Stimulated activated CD4-positive, alpha-beta T cell treated with anti-CD3 and anti-CD28 coated beads, Interleukin-4, amount 100 ng/mL, for 24 hours (primary cell): ENCODE measurements around the gene DHX34.

Experiments
- DNase-seq: peaks from one replicate; pipeline ENCODE4 v3.0.0-alpha.2; 2020

DHX34 gene

DNA sequence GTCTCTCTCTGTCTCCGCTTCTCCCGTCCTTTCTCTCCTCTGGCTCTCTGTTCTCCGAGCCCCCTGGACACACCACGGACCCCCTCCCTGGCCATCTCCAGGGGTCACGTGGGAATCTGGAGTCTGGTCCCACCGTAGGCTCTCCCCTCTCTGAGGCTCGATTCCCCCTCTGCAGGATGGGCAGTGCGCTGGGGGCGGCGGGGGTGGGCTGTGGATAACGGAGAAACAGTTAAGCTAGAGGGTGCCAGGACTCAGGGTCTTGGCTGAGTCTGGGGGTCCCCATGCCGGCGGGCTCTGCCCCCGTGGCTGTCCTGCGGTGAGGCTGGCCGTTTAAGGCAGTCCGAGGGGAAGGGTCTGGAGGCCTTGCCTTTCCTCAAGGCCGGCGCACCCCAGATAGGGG is 70.7 kb downstream of the DHX34 start:
- DNase-seq: no peak

DNA sequence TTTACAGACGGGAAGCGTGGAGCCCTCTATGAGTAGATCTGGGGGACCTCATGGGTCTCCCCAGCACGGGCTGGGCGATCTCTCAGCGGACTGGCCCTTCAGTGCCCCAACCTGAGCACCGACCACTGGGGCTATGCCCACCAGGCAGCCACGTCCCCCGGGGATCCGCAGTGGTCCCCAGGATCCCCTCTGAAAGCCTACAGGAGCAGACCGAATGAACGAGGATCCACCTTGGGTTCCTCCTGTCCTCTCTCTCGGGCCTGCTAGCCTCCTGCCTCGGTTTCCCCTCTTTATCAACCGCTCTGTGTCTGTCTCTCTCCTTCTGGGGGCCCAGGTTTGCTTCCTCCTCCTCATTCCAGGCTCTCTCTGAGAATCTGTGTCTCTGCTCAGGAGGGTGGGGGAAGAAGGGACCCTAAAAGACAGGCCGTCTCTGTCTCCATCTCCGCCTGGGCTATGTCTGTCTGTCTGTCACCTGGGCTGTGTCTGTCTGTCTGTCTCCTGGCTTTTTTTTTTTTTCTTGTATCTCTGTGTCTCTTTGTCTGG is 72.2 kb downstream of the DHX34 start:
- no peak for DNase-seq

DNA sequence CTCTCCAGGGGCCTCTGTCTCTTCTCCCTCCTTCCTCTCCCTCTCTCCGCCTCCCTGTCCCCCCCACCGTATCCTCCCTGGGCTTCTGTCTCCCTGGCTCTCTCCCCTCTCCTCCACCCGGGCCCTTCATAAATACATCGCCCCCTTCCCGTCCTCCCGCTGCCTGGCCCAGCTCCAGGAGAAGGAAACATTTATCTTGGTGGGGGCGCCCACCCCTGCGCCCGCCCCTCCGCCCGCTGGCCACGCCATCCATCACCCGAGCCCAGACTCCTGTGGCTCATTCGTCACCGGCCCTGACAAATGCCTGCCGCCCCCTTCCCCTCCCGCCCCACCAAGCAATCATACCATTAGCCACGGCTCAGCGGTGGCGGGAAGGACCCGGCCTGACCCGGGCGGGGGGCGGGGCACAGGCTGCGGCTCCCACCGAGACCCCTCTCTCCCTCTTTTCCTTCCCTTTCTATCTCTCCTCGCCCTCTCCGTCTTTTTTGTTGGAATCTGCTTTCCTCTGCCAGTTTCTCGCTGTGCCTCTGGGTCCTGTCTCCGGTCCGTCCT is 72.8 kb downstream of the DHX34 start:
- no peak for DNase-seq

DNA sequence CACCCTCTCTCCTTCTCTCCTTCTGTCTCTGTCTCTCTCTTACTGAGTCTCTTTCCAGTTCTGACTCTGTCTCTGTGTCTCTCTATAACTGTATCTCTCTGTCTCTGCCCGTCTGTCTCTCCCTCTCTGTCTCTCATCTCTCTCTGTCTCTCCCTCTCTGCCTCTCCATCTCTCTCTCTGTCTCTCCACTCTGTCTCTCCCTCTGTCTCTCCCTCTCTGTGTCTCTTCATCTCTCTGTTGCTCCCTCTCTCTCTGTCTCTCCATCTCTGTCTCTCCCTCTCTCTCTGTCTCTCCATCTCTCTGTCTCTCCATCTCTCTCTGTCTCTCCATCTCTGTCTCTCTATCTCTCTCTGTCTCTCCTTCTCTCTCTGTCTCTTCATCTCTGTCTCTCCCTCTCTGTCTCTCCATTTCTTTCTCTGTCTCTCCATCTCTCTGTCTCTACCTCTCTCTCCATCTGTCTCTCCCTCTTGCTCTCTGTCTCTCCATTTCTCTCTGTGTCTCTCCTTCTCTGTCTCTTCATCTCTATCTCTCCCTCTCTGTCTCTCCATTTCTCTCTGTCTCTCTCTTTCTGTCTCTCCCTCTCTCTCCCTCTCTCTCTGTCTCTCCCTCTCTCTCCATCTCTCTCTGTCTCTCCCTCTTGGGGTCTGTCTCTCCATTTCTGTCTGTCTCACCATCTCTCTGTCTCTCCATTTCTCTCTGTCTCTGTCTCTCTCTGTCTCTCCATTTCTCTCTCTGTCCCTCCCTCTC is 73.5 kb downstream of the DHX34 start:
- no peak for DNase-seq

DNA sequence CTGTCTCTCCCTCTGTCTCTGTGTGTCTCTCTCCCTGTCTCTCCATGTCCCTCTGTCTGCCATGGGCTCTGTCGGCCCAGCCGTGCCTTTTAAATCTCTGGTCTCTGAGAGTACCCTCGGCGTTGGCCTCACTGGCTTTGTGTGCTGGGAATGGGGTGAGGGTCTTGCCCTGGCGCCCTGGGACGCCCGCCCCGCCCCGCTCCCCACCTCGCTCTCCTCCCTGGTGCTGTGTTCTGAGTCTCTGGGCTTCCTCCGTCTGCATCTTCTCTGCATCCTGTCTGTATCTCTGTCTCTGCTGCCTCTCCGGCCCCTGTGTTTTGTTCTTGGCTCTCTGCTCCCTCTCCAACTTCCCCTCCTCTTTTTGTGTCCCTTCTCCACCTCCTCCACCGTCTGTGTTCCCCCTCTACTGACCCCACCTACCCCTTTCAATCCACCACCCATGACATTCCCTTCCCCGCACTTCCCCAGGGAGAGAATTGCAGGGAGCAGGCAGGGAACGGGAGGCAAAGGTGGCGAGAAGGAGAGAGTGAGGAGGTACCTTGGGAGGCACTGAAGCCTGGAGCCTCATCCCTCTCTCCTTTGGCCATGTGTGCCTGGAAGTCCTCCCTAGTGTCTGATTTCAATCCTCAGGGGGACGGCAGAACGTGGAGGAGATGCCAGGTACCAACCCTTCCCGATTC is 74.2 kb downstream of the DHX34 start:
- DNase-seq: no peak

DNA sequence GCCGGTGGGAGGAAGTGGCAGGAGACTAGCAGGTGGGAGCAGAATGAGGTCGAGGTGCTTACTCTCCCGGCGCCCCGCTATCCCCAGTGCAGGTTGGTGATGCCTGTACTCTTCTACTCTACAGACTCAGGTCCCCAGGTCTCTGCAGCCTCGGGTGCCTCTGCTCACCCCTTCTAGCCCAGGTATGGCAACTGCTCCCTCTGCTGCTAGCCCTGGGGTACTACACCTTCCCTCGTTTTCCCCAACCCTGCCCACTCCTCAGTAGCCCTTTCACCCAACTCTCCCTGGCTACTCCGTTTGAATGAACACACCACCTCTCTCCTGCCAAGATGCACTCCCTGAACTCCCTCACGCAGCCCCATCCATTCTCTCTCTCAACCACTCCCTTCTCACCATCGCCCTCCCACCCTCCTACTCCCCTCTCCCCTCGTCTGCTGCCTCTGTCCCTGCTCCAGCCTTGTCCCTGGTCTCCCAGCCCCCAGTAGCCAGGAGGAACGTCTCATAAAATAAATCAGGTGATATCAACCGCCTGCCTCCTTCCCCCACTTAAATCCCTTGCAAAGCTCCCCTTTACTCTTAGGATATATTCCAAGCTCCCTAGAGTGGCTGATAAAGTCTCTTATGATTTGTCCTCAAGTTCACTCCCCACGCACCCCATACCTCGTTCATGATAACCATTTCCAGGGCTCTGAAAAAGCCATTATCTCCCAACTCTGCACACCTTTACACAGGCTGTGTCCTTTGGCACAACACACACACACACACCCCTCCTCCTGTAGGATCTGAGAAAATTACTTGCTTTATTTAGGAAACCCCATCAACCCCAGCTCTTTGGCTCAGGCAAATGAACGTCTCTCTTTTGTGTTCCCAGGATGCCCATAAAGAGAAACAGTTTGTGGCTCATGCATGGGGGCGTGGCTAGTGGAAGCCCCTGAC is 78.4 kb downstream of the DHX34 start:
- DNase-seq: peak; percentile 78

DNA sequence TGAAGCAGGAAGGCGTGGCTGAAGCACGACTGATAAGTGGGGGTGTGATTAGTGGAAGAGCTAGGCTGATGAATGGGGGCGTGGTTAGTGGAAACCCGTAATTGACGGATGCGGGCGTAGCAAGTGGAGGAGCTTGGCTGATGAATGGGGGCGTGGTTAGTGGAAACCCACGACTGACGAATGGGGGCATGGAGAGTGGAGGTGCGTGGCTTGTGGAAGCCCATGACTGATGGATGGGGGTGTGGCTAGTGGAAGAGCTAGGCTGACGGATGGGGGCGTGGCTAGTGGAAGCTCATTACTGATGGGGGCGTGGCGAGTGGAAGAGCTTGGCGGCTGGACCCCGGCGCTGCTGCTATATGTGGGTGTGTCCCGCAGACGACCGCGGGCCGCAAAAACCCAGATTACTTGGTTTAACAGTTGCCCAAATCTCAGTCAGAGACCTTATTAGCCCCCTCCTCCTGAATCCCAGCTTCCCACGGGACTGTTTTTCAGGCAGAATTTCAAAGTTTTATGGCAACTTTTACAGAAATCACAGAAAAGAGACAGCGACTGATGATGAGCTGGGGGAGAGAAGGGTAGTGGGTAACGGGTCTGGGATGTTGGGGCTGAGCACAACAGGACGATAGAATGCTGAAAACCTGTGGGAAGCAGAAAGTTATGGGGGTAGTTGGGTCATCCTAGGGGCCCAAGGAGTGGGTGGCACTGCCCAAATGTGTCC is 79.2 kb downstream of the DHX34 start:
- peak; percentile 88 for DNase-seq

DNA sequence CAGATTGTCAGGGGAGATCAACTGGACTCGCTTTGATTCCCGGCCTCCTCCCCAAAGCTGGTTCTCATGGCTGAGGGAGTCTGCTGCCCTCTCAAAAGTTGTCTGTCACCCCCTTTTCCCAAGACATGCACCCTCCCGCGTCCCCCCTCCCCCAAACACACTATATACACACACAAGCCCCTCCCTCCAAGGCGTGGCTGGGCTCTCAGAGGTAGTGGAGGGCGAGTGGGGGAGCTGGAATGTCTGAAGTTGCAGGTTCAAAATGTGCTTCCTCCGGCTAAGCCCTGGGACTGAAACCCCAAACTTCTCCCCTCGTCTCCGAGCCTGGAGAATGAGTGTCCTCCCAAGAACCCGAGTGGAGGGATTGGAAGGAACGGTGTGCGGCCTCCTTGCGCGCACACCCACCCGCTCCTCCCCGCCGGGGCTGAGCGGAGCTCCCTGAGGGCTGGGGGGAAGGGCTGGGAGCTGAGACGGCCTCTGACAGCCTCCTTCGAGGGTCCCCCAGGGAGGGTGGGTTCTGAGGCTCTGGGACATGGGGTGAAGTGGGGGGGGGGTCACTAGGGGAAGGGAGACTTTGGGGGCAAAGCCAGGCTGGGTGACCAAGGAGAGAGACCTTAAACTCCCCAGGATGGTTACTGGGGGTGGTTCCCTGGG is 80.2 kb downstream of the DHX34 start:
- no peak for DNase-seq

DNA sequence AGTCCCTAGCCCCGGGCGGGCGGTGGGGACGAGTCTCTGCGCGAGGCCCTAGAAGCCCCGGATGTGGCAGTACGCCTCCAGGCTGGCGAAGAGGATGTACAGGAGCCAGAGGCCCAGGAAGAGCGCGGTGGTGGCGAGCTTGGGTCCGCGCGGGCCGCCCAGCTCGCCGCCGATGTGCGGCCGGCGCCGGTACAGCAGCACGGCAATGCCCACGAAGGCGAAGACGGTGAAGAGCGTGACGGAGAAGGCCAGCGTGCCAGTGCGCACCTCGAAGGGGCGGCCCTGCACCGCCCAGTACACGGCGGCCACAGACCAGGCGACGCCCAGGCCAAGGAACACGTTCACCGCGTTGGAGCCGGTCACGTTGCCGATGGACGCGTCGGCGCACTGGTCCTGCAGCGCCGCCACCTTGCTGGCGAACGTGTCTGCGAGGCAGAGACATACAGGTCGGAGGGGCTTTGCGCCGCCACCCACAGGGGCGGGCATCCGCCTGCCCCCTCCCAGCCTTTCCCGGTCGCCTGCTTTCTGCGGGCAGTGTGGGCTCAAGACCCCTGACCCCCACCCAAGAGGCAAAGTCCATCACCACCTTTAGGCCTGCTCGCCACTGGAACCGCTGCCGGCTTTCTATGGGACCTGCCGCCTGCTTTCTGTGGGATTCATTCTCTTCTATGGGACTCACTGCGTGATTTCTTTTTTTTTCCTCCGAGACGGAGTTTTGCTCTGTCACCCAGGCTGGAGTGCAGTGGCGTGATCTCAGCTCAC is 81.1 kb downstream of the DHX34 start:
- DNase-seq: peak; percentile 20

DNA sequence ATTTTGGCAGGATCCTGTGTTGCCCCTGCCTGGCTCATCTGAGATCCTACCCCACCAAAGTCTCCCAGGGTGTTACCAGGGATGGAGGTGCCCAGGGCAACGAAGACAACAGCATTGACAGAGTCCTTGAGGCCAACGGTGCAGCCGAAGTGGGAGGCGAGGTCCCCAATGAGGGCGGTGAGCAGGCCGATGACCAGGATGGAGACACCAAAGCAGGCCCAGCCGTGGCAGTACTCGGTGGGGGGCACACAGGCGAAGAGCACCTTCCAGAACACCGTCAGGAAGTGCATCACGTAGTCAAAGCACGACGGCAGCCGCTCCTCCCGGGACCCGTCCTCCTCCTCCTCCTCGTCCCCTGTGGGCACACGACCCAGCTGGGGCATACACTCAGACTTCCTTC is 83.0 kb downstream of the DHX34 start:
- no peak for DNase-seq
